Stimulated activated CD8-positive, alpha-beta memory T cell treated with anti-CD3 and anti-CD28 coated beads, Interleukin-12 subunit alpha, Interleukin-12 subunit beta, amount 100 ng/mL, for 24 hours (primary cell): Measurements from ENCODE around the gene NFIA.
A peak's percentile ranks its signal among the peaks of the same experiment; 100 is the strongest.
"Not testable (repeated sequence)": the region's sequence is repeated elsewhere in the genome, so short reads cannot be mapped to it uniquely, and the experiment has no call there.

Source experiments
- DNase-seq: peaks from one replicate; pipeline ENCODE4 v3.0.0-alpha.2; 2020; ENCODE audit errors: extremely low read depth

The NFIA gene

DNA sequence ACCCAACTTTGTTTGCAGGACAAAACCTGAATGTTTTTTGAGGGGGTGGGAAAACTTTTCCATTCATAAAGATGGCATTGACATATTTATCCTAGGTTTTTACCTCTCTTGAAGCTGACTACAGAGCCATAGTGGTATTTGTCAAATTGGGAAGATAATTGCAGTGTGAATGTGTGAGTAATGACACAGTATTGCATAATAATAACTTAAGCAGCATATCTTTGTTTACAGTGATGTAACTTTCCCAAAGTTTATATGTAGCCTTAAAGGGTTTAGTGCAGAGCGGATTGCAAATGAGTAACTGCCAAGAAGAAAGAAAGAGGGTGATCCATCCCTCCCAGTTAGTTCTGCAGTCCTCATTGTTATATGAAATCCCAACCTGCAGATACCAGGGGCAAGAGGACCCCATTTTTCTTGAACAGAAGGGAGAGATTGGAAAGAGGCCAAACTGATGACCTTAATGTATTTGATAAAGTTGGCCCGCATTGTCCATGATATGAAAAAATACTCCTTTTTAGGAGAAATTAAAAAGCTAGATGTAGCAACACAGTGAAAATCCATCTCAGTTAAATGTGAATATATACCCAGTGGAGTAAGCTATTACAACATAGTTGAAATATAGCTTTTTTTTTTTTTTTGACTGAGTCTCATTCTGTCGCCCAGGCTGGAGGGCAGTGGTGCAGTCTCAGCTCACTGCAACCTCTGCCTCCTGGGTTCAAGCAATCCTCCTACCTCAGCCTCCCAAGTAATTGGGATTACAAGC is 23.7 kb upstream of the NFIA start:
- no peak for DNase-seq

DNA sequence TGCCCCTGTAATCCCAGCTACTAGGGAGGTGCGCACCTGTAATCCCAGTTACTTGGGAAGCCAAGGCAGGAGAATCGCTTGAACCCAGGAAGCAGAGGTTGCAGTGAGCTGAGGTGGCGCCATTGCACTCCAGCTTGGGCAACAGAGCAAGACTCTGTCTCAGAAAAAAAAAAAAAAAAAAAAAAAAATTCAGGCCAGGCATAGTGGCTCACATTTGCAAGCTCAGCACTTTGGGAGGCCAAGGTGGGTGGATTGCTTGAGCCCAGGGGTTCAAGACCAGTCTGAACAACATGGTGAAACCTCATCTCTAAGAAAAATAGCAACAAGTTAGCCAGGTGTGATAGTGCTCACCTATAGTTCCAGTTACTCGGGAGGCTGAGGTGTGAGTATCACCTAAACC is 20.8 kb upstream of the NFIA start:
- not testable (repeated sequence) for DNase-seq

GRCh38 chr1:61064673-61065072 is 17.7 kb upstream of the NFIA start:
- DNase-seq = no peak

GRCh38 chr1:61067446-61068019 is 14.8 kb upstream of the NFIA start:
- DNase-seq = no peak

- no peak for DNase-seq
These were observed 12.3 kb upstream of the NFIA start for GRCh38 chr1:61070054-61070453.

GRCh38 chr1:61071205-61072130 is 10.9 kb upstream of the NFIA start:
- no peak for DNase-seq

DNA sequence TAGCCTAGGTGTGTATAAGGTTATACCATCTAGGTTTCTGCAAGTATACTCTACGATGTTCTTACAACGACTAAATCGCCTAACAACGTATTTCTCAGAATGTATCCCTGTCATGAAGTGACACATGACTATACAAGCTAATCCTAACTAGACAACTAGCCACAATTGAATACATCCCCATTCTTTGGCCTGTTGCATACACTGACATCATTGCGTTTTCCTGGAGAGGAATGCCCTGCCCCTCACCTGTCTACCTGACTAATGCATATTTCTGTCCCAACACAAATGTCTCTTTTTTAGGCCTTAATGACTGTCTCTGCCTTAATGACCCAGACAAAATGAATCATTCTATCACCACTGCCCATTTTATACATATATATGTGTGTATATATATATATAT is 8.5 kb upstream of the NFIA start:
- no peak for DNase-seq

DNA sequence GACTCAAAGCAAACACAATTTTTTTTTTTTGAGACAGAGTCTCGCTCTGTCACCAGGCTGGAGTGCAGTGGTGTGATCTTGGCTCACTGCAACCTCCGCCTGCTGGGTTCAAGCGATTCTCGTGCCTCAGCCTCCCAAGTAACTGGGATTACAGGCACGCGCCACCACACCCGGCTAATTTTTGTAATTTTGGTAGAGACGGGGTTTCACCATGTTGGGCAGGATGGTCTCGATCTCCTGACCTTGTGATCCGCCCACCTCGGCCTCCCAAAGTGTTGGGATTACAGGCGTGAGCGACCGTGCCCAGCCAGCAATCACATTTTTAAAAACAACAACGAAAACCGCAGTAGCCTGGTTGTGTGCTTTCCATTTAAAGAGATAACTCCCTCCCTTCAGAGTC is 6.5 kb upstream of the NFIA start:
- not testable (repeated sequence) for DNase-seq

- peak; percentile 61 for DNase-seq
These were observed 5.4 kb upstream of the NFIA start for GRCh38 chr1:61076728-61077675.

- peak; percentile 76 for DNase-seq
These were observed 4.5 kb upstream of the NFIA start for GRCh38 chr1:61077676-61078541.

DNA sequence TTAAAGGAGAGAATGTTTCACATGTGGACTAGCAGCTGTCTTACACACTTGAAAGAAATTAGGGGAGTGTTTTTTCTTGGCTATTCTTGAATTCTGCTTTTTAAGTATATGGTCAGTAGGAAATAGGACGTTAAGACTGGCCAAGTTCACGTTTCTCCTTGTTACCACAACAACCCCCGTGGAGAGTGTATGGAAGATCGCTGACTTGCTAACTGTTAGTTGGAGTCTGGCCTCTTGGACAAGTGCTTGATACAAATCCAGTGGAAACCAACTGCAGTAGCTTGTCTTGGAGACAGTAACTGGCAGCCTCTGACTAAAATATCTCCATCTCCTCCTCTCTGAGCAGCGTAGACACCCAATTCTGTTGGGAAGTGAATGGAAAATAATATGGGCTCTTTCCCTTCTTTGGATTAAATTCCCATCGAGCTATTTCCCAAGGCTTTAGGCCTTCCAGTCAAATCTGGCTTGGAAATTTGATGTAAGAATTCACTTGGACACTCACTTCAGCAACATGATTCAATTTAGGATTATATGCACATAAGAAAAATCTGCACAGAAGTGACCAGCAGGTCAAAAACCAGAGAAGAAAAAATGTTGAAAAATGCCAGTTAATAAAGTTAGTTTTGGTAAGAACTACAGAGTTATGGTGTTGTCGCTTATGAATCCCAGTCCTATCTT is 3.6 kb upstream of the NFIA start:
- DNase-seq = no peak

DNA sequence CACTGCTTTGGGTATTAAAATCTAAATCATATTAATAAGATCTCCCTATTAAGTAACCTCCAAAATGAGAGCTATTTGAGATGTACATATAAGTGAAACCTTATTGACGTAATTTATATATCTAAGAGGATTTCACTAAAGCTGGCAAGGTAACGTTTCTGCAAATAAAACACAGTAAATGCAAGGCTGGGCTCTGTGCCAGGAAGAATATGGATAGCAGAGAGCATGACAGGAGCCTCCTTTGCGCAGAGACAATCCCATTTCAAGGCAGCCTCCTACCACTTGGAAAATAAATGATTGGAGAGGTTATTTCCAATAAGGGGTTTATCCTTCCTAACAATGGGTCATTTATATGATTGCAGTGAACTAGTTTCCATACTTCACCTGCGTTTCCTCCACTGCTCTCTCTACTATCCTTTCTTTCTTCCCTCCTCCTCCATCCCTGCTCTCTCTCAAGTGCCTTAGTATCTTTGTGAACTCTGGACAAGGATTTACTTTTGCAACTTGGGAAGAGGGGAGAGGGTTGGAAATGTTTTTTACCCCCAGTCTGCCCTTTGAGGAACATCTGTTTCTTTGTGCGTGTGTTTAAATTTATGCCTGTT is 3.0 kb upstream of the NFIA start:
- no peak for DNase-seq

- no peak for DNase-seq
These were observed 2.4 kb upstream of the NFIA start for GRCh38 chr1:61079898-61080336.

DNA sequence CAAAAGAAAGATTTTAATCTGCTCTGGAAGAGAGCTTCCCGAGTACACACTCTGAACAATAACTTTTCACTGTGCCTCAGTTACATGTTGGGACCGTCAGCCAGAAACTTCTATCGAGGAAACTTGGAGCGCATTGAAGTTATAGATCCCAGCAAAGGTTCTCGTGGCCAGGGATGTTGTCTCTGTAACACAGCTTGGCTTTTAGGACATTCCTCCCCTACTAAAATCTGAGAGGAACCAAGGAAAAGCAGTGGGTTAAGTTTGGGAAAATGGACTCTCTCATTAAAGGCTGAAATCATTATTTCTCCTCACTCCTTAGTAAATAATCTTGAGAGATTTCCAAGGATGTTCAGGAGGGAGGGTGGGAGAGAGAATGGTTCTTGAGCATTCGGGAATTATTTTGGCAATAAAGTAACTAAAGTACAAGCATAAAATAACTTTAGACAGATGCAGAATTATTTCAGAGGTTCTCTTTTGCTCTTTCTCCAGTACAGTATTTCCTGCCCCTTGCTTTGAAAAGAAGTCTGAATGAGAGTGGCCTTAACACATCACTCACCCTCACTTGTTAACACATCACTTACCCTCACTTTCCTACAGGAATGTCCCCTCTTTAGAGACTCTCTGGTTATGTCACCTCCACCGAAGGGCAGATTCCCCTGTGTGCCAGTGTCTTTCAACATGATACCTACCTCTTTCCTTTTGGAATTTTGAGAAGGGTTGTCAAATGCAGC is 1.8 kb upstream of the NFIA start:
- DNase-seq = no peak

- no peak for DNase-seq
These were observed 1.1 kb upstream of the NFIA start for GRCh38 chr1:61081144-61081685.

DNA sequence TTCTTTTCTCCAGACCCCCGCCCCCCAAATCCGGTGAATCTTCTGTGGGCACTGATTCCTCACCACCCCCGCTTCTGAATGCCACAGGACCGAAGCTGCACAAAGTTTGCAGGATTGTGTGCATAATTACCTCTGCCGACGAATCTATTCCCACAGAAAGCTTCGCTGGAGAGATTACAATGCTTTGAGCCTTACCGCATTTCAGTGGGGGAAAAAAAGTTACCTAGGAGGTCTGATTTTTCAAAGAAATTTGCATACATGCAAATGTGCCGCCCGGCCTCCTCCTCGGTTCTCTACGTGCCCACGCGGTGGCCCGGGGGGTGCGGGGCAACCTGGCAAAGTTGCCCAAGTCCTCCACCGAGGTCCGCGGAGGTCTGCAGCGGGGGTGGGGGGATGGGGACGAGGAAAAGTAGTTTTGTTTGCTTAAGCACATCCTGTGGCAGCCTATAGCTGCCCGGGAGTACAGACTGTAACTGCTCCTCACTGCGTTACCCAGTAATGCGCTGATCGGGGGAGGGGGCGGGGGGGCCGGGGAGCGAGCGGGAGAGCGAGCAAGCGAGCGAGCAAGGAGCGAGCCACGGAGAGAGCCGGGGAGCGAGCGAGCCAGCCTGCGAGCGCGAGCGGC is 563 bp upstream of the NFIA start:
- DNase-seq = no peak

GRCh38 chr1:61083013-61083806 is 849 bp downstream of the NFIA start:
- DNase-seq = no peak
